ENCODE data around the gene TIGD6.

The TIGD6 gene

DNA sequence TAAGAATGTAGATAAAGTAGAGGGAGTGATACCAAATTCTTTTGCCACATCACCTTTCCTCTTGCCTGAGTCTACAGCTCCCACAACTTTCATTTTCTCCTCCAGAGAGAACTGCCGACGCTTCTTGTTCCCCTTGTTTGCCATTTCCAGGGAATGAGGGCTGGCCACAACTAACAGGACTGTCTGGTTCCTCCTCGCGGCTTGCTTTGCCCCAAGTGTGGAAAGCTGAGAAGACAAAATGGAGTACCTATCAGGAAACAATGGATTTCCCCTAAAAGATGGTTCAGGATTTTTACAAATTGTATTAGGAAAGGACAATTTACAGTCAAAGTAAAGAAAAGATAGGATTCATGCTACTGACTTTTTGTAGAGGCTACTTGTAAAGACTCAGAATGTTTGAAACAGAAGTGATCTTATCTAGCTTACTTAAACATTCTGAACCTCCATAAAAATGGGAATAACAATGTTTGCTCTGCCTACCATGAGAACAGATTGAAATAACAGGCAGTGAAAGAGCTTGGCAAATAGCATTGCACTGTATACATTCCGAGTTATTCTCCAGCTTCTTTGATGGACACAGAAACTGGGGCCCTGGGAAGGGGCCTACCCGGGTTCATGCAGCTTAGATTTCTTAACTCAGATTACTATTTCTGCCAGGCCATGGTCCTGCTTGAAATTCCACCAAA, 4.1 kb downstream of the TIGD6 start:
- peaks cover 7% of the 10 kb centered on the region; the same call in 1 of the 2 replicates for H3K36me3 ChIP-seq (ENCODE audit: insufficient read depth, low read length)
- 96% methylated on average over 6 of the region's 6 CpGs for WGBS
- H3K4me1 ChIP-seq (ENCODE audit: insufficient read depth, low read length), result peaks cover 9% of the 10 kb centered on the region; the same call in 1 of the 2 replicates
- H3K9ac ChIP-seq (ENCODE audit: low read depth, low read length), result no peak overlapping the region
- H3K27ac ChIP-seq (ENCODE audit: low read depth, low read length), result no peak overlapping the region
- H3K27me3 ChIP-seq (ENCODE audit: insufficient read depth, low read length), result no peaks in the 10 kb centered on the region
- H3K9me3 ChIP-seq (ENCODE audit: insufficient read depth, low read depth, low read length), result no peaks in the 10 kb centered on the region
- no peak overlapping the region for H3K4me3 ChIP-seq (ENCODE audit: low read length)

DNA sequence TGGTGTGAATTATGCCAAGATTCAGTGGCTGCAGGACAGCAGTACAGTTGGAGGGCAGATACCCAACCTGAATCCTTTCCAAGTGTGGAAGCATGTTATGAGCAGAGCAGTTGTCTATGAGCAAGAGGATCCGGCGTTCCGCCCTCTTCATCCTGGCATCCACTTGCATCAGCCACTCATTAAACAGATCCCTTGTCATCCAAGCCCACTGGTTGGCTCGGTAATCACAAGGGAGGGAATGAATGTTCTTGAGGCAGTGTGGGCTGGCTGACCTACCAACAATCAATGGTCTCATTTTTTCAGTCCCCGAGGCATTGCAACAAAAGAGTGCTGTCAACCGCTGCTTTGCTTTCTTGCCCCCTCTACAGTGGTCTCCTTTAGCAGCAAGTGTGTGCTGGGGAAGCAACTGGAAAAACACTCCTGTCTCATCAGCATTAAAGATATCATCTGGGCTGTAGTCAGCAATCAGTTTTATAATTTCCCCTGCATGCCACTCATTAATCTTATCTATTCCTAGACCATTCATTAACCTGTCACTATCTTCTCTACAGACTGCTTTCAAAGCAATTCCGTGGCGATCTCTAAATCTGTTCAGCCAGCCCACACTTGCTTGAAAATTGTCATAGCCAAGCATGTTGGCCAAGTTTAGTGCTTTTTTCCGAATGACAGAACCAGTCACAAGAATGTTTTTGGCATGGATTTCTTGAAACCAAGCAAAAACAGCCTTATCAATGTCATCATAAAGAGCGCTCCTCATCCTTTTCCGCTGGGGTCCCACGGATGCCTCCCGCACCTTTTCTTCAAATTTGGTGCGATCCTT, 4.9 kb downstream of the TIGD6 start:
- no peak overlapping the region for H3K9ac ChIP-seq (ENCODE audit: low read depth, low read length)
- 95% methylated on average over 14 of the region's 14 CpGs for WGBS
- H3K27ac ChIP-seq (ENCODE audit: low read depth, low read length), result no peak overlapping the region
- H3K4me3 ChIP-seq (ENCODE audit: low read length), result no peak overlapping the region
- peaks cover 9% of the 10 kb centered on the region; the same call in 1 of the 2 replicates for H3K4me1 ChIP-seq (ENCODE audit: insufficient read depth, low read length)
- peaks cover 7% of the 10 kb centered on the region; the same call in 1 of the 2 replicates for H3K36me3 ChIP-seq (ENCODE audit: insufficient read depth, low read length)
- no peaks in the 10 kb centered on the region for H3K9me3 ChIP-seq (ENCODE audit: insufficient read depth, low read depth, low read length)
- no peaks in the 10 kb centered on the region for H3K27me3 ChIP-seq (ENCODE audit: insufficient read depth, low read length)

DNA sequence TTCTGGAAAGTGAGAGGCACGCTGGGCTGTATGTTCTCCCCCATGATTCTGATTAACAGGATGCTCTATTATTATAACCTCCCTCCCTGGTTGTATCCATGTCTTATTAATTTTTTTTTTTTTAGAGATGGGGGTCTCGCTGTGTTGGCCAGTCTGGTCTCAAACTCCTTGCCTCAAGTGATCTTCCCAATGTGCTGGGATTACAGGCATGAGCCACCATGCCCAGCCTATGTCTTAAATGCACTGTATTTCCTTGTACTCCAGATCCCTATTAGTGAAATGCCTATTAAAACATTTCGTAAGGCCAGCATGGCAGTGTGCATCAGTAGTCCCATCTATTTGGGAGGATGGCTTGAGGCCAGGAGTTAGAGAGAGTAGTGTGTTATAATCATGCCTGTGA, 7.0 kb downstream of the TIGD6 start:
- 91% methylated on average over 3 of the region's 3 CpGs for WGBS

DNA sequence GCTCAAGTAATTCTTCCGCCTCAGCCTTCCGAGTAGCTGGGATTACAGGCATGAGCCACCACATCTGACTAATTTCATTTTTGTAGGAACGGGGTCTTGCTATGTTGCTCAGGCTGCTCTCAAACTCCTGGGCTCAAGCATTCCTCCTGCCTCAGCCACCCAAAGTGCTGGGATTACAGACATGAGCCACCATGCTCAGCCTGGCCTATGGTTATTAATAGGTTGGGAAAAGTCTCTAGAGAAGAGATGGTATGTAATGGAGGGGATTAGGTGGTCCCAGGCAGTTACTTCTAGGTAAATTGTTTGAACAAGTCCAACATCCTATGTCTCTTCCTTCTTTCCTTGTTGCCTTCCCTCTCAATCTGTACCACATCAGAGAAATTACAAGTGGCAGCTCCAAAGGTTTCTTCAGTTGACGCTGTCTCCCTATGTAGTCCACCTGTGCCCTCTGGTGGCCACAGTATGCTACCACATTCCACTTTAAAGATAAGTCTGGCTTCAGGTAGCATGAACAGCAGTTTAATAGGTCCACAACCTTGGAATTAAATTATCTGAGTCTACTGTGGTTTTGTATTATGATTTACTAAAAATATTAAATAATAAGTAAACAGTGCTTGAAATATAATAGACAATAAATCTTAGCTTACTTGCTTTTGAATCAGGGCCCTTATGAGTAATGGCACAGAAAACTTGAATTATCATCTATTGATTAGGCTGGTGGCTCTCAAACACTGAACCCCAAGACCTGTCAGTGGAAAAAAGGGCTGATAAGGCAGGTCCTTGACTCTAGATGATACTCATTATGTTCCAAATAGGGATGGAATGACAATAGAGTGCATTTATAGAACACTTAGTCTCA, 9.7 kb downstream of the TIGD6 start:
- H3K27ac ChIP-seq (ENCODE audit: low read depth, low read length), result no peak overlapping the region
- no peaks in the 10 kb centered on the region for H3K9me3 ChIP-seq (ENCODE audit: insufficient read depth, low read depth, low read length)
- 69% methylated on average over 4 of the region's 4 CpGs for WGBS
- H3K4me1 ChIP-seq (ENCODE audit: insufficient read depth, low read length), result no peaks in the 10 kb centered on the region
- no peak overlapping the region for H3K4me3 ChIP-seq (ENCODE audit: low read length)
- H3K36me3 ChIP-seq (ENCODE audit: insufficient read depth, low read length), result peaks cover 7% of the 10 kb centered on the region; the same call in 1 of the 2 replicates
- no peak overlapping the region for H3K9ac ChIP-seq (ENCODE audit: low read depth, low read length)
- H3K27me3 ChIP-seq (ENCODE audit: insufficient read depth, low read length), result no peaks in the 10 kb centered on the region

More for the DNA sequence above, 7.0 kb downstream of the TIGD6 start:
- no peaks in the 10 kb centered on the region for H3K4me1 ChIP-seq (ENCODE audit: insufficient read depth, low read length)
- no peak overlapping the region for H3K27ac ChIP-seq (ENCODE audit: low read depth, low read length)
- H3K27me3 ChIP-seq (ENCODE audit: insufficient read depth, low read length), result no peaks in the 10 kb centered on the region
- peaks cover 7% of the 10 kb centered on the region; the same call in 1 of the 2 replicates for H3K36me3 ChIP-seq (ENCODE audit: insufficient read depth, low read length)
- H3K9me3 ChIP-seq (ENCODE audit: insufficient read depth, low read depth, low read length), result no peaks in the 10 kb centered on the region
- H3K4me3 ChIP-seq (ENCODE audit: low read length), result no peak overlapping the region
- no peak overlapping the region for H3K9ac ChIP-seq (ENCODE audit: low read depth, low read length)

DNA sequence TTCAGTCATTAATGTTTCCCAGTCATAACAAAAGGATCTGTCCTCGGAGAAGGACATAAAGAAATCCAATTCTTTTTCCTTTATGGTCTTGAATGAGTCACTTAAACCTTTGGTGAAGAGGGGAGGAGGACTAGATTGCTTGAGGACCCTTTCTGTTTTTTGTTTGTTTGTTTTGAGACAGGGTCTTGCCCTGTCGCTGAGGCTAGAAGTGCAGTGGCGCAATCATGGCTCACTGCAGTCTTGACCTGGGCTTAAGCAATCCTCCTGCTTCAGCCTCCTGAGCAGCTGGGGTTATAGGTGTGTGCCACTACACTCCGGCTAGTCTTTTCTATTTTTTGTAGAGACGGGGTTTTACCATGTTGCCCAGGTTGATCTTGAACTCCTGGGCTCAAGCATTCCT, 12.3 kb downstream of the TIGD6 start:
- no peaks in the 10 kb centered on the region for H3K9me3 ChIP-seq (ENCODE audit: insufficient read depth, low read depth, low read length)
- no peak overlapping the region for H3K4me3 ChIP-seq (ENCODE audit: low read length)

DNA sequence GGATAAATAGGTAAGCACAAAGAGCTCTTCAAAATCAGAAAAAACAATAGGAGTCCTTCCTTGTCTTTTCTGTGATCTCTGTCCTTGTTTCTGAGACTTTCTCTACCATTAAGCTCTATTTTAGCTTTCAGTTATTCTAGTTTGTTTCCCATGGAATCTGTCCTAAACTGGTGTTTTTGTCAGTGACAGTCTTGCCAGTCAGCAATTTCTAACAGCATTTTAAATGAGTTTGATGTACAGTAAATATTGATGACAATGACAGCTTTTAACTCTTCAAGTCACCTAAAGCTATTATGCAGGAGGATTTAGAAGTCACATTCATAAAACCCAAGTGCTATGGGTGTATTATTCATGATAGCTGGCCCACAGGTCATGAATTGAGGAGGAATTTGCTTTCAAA, 17.9 kb downstream of the TIGD6 start:
- no peaks in the 10 kb centered on the region for H3K27me3 ChIP-seq (ENCODE audit: insufficient read depth, low read length)
- H3K9me3 ChIP-seq (ENCODE audit: insufficient read depth, low read depth, low read length), result no peaks in the 10 kb centered on the region
- H3K27ac ChIP-seq (ENCODE audit: low read depth, low read length), result no peak overlapping the region

More for the DNA sequence above, 12.3 kb downstream of the TIGD6 start:
- WGBS, result 90% methylated on average over 5 of the region's 5 CpGs
- no peaks in the 10 kb centered on the region for H3K27me3 ChIP-seq (ENCODE audit: insufficient read depth, low read length)
- H3K27ac ChIP-seq (ENCODE audit: low read depth, low read length), result no peak overlapping the region
- no peak overlapping the region for H3K9ac ChIP-seq (ENCODE audit: low read depth, low read length)
- H3K36me3 ChIP-seq (ENCODE audit: insufficient read depth, low read length), result no peaks in the 10 kb centered on the region
- H3K4me1 ChIP-seq (ENCODE audit: insufficient read depth, low read length), result no peaks in the 10 kb centered on the region

DNA sequence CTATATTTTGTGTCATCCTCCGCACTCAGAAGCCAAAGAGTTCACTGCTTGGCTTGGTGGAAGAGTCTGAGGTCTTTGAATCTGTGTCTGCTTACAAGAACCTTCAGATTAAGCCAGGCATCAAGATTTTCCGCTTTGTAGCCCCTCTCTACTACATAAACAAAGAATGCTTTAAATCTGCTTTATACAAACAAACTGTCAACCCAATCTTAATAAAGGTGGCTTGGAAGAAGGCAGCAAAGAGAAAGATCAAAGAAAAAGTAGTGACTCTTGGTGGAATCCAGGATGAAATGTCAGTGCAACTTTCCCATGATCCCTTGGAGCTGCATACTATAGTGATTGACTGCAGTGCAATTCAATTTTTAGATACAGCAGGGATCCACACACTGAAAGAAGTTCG, 19.2 kb downstream of the TIGD6 start:
- Histone ChIP-seq H3K36me3 (ENCODE audit: insufficient read depth, low read length) (peaks cover 15% of the 10 kb centered on the region), H3K4me1 (ENCODE audit: insufficient read depth, low read length) (no peaks in the 10 kb centered on the region), H3K4me3 (ENCODE audit: low read length) (no peak overlapping the region), H3K27ac (ENCODE audit: low read depth, low read length) (no peak overlapping the region), H3K9ac (ENCODE audit: low read depth, low read length) (no peak overlapping the region), H3K9me3 (ENCODE audit: insufficient read depth, low read depth, low read length) (no peaks in the 10 kb centered on the region), H3K27me3 (ENCODE audit: insufficient read depth, low read length) (no peaks in the 10 kb centered on the region)
- WGBS, result 89% methylated on average over 3 of the region's 3 CpGs

More for the DNA sequence above, 17.9 kb downstream of the TIGD6 start:
- H3K9ac ChIP-seq (ENCODE audit: low read depth, low read length), result no peak overlapping the region
- H3K36me3 ChIP-seq (ENCODE audit: insufficient read depth, low read length), result peaks cover 15% of the 10 kb centered on the region
- H3K4me1 ChIP-seq (ENCODE audit: insufficient read depth, low read length), result no peaks in the 10 kb centered on the region
- no peak overlapping the region for H3K4me3 ChIP-seq (ENCODE audit: low read length)

DNA sequence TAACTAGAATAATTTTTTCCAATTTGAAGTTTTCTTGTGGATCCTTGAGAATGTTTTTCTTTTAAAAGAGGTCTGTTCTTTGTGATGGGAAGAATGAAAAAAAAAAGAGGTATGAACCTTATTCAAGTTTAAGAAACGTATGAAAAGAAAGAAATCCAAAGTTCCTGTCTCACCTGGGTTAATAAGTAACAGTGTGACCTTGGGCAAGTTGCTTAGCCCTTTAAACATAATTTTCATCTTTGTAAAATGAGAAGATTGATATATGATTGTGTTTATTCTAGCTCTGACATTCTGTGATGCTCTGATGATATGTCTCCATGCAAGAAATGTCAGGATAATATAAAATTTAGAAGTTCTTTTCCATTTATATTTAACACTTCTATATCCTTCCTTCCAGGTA, 20.6 kb downstream of the TIGD6 start:
- H3K36me3 ChIP-seq (ENCODE audit: insufficient read depth, low read length), result peaks cover 15% of the 10 kb centered on the region
- H3K9me3 ChIP-seq (ENCODE audit: insufficient read depth, low read depth, low read length), result no peaks in the 10 kb centered on the region
- WGBS, result 100% methylated on average over 1 of the region's 1 CpG

DNA sequence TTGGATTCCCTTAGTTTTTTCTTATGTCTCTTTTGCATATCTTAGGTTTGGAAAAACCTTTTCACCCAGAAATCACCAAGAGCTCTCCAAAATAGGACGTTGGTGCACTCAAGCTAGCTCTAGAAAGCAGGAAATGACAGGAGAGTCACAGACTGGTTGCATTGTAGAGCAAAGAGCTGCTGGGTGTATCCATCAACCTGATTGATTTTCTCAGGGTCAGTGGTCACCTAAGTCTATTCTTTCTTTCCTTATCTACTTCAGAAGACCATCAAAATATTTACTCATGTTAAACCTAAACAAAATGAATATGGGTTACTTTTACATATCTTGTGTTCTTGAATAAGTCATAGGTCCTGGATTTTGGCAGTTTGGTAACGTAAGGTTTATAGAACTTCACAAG, 25.0 kb downstream of the TIGD6 start:
- Histone ChIP-seq H3K9ac (ENCODE audit: low read depth, low read length) (no peak overlapping the region), H3K27me3 (ENCODE audit: insufficient read depth, low read length) (no peaks in the 10 kb centered on the region), H3K9me3 (ENCODE audit: insufficient read depth, low read depth, low read length) (no peaks in the 10 kb centered on the region), H3K36me3 (ENCODE audit: insufficient read depth, low read length) (peaks cover 11% of the 10 kb centered on the region), H3K27ac (ENCODE audit: low read depth, low read length) (no peak overlapping the region), H3K4me1 (ENCODE audit: insufficient read depth, low read length) (no peaks in the 10 kb centered on the region), H3K4me3 (ENCODE audit: low read length) (no peak overlapping the region)
- 69% methylated on average over 2 of the region's 2 CpGs for WGBS

More for the DNA sequence above, 20.6 kb downstream of the TIGD6 start:
- Histone ChIP-seq H3K4me1 (ENCODE audit: insufficient read depth, low read length) (no peaks in the 10 kb centered on the region), H3K9ac (ENCODE audit: low read depth, low read length) (no peak overlapping the region), H3K4me3 (ENCODE audit: low read length) (no peak overlapping the region), H3K27ac (ENCODE audit: low read depth, low read length) (no peak overlapping the region), H3K27me3 (ENCODE audit: insufficient read depth, low read length) (no peaks in the 10 kb centered on the region)

DNA sequence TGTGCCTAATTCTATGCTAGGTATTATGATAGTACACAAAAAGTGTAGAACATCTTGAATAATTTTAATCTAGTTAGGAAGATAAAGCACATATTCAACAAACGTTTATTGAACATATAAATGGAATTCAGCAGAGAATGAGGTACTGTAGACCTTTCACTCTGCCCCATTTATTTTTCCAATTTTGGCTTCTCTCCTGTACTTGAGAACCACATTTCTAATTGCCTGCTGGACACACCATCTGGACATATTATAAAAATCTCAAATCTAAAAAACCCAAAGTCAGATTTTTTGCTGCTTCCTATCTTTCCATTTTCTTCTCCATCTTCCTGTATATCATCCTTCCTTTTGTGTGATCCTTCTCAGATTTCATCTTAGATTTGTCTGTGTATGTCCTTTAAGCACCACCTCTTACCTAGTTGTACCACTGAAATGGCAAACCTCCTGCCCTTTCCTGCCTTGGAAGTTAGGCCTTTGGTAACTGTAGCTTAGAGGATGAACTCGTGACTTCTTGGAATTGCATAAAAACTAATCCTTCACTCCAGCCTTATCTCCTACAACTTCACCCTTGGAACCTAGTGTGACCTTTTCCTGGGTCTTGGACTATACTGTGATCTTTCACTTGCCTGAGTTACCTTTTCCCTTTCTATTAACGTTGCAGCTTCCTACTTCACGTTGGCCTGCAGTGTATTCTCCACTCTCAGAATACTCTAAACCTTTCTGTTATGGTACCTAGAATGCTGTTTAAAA, 31.1 kb downstream of the TIGD6 start:
- Histone ChIP-seq H3K36me3 (ENCODE audit: insufficient read depth, low read length) (no peaks in the 10 kb centered on the region), H3K4me1 (ENCODE audit: insufficient read depth, low read length) (no peaks in the 10 kb centered on the region), H3K9ac (ENCODE audit: low read depth, low read length) (no peak overlapping the region), H3K27me3 (ENCODE audit: insufficient read depth, low read length) (no peaks in the 10 kb centered on the region), H3K27ac (ENCODE audit: low read depth, low read length) (no peak overlapping the region), H3K9me3 (ENCODE audit: insufficient read depth, low read depth, low read length) (no peaks in the 10 kb centered on the region), H3K4me3 (ENCODE audit: low read length) (no peak overlapping the region)
- 92% methylated on average over 4 of the region's 4 CpGs for WGBS
